OCI-LY3 (cell line): Measurements from ENCODE around the gene DST.
A peak's percentile ranks its signal among the peaks of the same experiment; 100 is the strongest.

Source experiments
- H2AFZ ChIP-seq: fragments of 200-600, 300-600 bp; shearing (Covaris generic); 2 replicates; pipeline ENCODE4 v1.6.0; 2014; ENCODE audit warnings: antibody characterized with exemption, low read depth, low read length
- H3K27ac ChIP-seq: fragments of 200-600, 300-600 bp; sonication (generic); 2 replicates; pipeline ENCODE4 v1.5.1; 2014; ENCODE audit warnings: mild to moderate bottlenecking, low read length, moderate library complexity, mixed read lengths
- H3K27me3 ChIP-seq: fragments of 200-600, 300-600 bp; sonication (generic); 2 replicates; pipeline ENCODE4 v1.6.1; 2014; ENCODE audit warnings: low read depth, low read length, mixed read lengths
- H3K36me3 ChIP-seq: fragments of 200-600, 300-600 bp; sonication (generic); replicated peaks from 2 replicates; pipeline ENCODE3; 2014; ENCODE audit warnings: low read depth, low read length, mixed read lengths
- H3K4me1 ChIP-seq: fragments of 300-600, 200-600 bp; sonication (generic); 2 replicates; pipeline ENCODE4 v1.6.1; 2014; ENCODE audit warnings: low read length, mixed read lengths
- H3K4me2 ChIP-seq: fragments of 200-600, 300-600 bp; sonication (generic); 2 replicates; pipeline ENCODE4 v1.6.1; 2014; ENCODE audit warnings: low read length, mixed read lengths
- H3K4me3 ChIP-seq: fragments of 300-600, 200-600 bp; sonication (generic); 2 replicates; pipeline ENCODE4 v1.5.1; 2014; ENCODE audit warnings: antibody characterized with exemption, mild to moderate bottlenecking, low read length, moderate library complexity
- H3K79me2 ChIP-seq: fragments of 300-600, 200-600 bp; shearing (Covaris generic); 2 replicates; pipeline ENCODE4 v1.6.1; 2014; ENCODE audit warnings: mild to moderate bottlenecking, low read length, mixed read lengths
- H3K9ac ChIP-seq: fragments of 300-600, 200-600 bp; shearing (Covaris generic); 2 replicates; pipeline ENCODE4 v1.6.0; 2014; ENCODE audit warnings: mild to moderate bottlenecking, low read length, moderate library complexity
- H3K9me3 ChIP-seq: fragments of 200-600, 300-600 bp; shearing (Covaris generic); 2 replicates; pipeline ENCODE4 v1.6.1; 2014; ENCODE audit warnings: low read length, mixed read lengths; ENCODE audit not compliant: insufficient read depth
- H4K20me1 ChIP-seq: fragments of 200-600, 300-600 bp; sonication (generic); 2 replicates; pipeline ENCODE4 v1.6.1; 2016; ENCODE audit warnings: low read length, mixed read lengths; ENCODE audit not compliant: insufficient read depth
- EZH2phosphoT487 ChIP-seq: fragments of 200-600 bp; shearing (Covaris generic); IDR thresholded peaks from 2 replicates; pipeline ENCODE4 v1.6.1; 2018; ENCODE audit warnings: antibody characterized with exemption, mixed run types, low read depth
- TF ChIP-seq, protein P1 (sequence below): fragments of 200-600, 300-600 bp; sonication (generic); IDR thresholded peaks from 2 replicates; pipeline ENCODE4 v1.5.1; 2014; ENCODE audit warnings: antibody characterized with exemption, low read length, low read depth

Gene DST

DNA sequence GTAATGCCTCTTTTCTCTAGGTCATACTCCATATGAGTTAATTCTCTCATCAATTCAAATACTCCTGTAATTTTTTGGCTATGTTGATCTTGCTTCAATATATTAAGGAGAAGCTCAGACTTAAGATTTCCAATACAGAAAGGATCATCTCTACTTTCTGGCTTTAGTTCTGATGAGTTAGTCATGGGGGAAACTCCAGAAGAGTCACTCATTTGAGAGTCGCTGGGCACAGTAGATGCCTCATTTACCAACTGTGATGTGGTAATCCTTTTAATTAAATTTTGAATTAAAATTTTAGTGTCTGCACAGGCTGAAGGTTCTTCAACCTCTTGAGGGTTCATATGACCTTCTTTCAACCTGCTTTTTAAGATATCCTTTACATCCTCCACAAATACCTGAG is 38.5 kb downstream of the DST start:
- Histone ChIP-seq H3K27me3 (no peaks in the 10 kb centered on the region; the same call in 1 of the 2 replicates), H3K27ac (no peak overlapping the region), H3K9me3 (0 out of 2 replicates have a peak, but pooled peaks cover 3% of the 10 kb centered on the region), H2AFZ (no peak overlapping the region), H3K4me3 (no peak overlapping the region), H3K9ac (no peak overlapping the region), H3K4me2 (0 out of 2 replicates have a peak overlapping the region, but pooled peaks have one; percentile 15), H4K20me1 (no peaks in the 10 kb centered on the region), H3K4me1 (peaks cover 22% of the 10 kb centered on the region), H3K36me3 (no peaks in the 10 kb centered on the region), H3K79me2 (no peaks in the 10 kb centered on the region)
- no peak for TF ChIP-seq EZH2phosphoT487
- TF ChIP-seq, protein P1, sequence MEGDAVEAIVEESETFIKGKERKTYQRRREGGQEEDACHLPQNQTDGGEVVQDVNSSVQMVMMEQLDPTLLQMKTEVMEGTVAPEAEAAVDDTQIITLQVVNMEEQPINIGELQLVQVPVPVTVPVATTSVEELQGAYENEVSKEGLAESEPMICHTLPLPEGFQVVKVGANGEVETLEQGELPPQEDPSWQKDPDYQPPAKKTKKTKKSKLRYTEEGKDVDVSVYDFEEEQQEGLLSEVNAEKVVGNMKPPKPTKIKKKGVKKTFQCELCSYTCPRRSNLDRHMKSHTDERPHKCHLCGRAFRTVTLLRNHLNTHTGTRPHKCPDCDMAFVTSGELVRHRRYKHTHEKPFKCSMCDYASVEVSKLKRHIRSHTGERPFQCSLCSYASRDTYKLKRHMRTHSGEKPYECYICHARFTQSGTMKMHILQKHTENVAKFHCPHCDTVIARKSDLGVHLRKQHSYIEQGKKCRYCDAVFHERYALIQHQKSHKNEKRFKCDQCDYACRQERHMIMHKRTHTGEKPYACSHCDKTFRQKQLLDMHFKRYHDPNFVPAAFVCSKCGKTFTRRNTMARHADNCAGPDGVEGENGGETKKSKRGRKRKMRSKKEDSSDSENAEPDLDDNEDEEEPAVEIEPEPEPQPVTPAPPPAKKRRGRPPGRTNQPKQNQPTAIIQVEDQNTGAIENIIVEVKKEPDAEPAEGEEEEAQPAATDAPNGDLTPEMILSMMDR, result no peak

DNA sequence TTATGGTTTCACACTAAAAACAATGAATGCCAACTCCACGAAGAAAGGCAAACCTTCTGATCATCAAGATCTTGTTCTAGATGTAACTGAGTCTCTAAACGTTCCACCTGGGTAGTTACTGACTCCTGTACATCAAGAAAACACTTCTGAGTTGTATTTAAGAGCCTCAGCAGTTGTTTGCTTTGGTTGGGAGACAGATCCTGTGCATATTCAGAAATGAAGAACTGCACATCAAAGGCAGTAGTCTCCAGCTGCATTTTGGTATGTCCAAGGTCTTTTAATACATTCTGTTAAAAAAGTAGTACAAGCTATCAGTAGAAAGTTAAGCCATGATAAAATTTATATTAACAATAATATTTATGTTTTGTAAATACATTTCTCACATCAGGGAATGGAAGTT is 41.3 kb downstream of the DST start:
- Histone ChIP-seq H4K20me1 (no peaks in the 10 kb centered on the region), H3K4me1 (peaks cover 21% of the 10 kb centered on the region), H3K4me3 (no peak overlapping the region), H3K27ac (no peak overlapping the region), H3K36me3 (no peaks in the 10 kb centered on the region), H2AFZ (no peak overlapping the region), H3K9ac (no peak overlapping the region), H3K27me3 (no peaks in the 10 kb centered on the region), H3K4me2 (no peak overlapping the region), H3K9me3 (0 out of 2 replicates have a peak, but pooled peaks cover 3% of the 10 kb centered on the region), H3K79me2 (no peaks in the 10 kb centered on the region)
- TF ChIP-seq EZH2phosphoT487, result no peak
- TF ChIP-seq, protein P1, result no peak

DNA sequence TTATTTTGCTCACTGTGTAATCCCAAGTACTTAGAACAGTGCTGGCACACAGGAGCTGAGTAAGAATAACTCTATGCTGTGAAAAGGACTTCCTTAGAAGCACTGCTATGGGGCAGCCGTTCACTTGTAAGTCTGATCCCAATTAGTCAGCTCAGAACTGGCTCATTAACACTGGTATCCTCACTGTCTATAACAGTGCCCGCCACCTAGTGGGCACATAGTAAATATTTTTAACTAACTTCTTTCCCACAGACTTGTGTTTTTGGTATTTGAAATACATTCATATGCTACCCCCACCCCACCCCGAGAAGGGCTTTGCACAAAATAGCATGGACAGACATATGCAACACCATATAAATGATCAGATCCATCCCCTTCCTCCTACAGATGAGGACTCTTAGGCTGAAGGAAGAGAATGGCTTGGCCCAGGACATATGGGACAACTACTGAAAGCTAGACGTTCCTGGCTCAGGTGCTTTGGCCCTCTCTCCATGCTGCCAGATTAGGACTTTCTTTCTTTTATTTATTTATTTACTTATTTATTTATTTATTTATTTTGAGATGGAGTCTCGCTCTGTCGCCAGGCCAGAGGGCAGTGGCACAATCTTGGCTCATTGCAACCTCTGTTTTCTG is 47.1 kb downstream of the DST start:
- Histone ChIP-seq H3K9ac (peak overlapping the region; percentile 11; the same call in 1 of the 2 replicates), H3K9me3 (no peaks in the 10 kb centered on the region), H3K4me1 (peaks cover 37% of the 10 kb centered on the region), H4K20me1 (no peaks in the 10 kb centered on the region), H3K27ac (peak overlapping the region; percentile 91), H3K4me3 (no peak overlapping the region), H2AFZ (0 out of 2 replicates have a peak overlapping the region, but pooled peaks have one; percentile 3), H3K79me2 (no peaks in the 10 kb centered on the region), H3K27me3 (no peaks in the 10 kb centered on the region), H3K4me2 (peak overlapping the region; percentile 56), H3K36me3 (no peaks in the 10 kb centered on the region)
- TF ChIP-seq, protein P1, result peak; percentile 84
- no peak for TF ChIP-seq EZH2phosphoT487

DNA sequence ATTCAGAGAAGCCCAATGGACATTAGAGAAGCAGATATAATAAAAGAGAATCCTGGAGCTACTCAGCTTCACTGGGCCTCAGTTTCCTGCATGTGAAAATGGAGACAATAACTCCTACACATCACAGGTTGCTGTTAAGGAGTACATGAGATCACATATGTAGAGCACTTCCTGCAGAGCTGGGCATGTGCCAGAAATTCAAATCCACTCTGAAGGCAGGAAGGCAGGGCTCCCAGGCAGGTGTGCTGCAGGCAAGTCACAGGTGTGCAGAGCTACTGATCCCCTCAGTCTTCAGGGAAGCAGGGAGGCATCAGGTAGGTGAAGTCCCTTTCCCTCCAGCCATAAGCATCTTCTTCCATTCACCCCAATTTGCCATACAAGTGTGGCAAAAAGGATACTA is 48.0 kb downstream of the DST start:
- H3K27me3 ChIP-seq, result no peaks in the 10 kb centered on the region
- peak overlapping the region; percentile 30 for H3K4me3 ChIP-seq
- H2AFZ ChIP-seq, result no peak overlapping the region
- H4K20me1 ChIP-seq, result no peaks in the 10 kb centered on the region
- H3K27ac ChIP-seq, result peak overlapping the region; percentile 91
- TF ChIP-seq, protein P1, result no peak
- TF ChIP-seq EZH2phosphoT487, result no peak
- H3K9ac ChIP-seq, result peak overlapping the region; percentile 43
- no peaks in the 10 kb centered on the region for H3K79me2 ChIP-seq
- H3K4me1 ChIP-seq, result peaks cover 38% of the 10 kb centered on the region
- H3K4me2 ChIP-seq, result peak overlapping the region; percentile 56
- no peaks in the 10 kb centered on the region for H3K9me3 ChIP-seq
- no peaks in the 10 kb centered on the region for H3K36me3 ChIP-seq
